Aorta (tissue), 5 donors: ENCODE measurements around the gene CHRNE. TPM values are rescaled to one million over a fixed set of nuclear protein-coding genes. Genes with fewer than 3 reads are reported as not detected.
"Not testable (repeated sequence)": the region's sequence is repeated elsewhere in the genome, so short reads cannot be mapped to it uniquely, and the experiment has no call there.

ENCODE experiments used
- ATAC-seq: fragments of 200-7000 bp; cut with Tn5 transposase; one replicate; pipeline ENCODE4 v1.9.1; 2022; ENCODE audit warnings: moderate library complexity; ENCODE audit not compliant: low FRiP score
- DNase-seq, 2 donors: peaks; one replicate each; pipeline ENCODE4 v3.0.0-alpha.2; 2020
- H3K27ac ChIP-seq, 2 donors: one replicate each; pipeline ENCODE4 v1.5.1; 2013; ENCODE audit warnings: low read length in 2 of 2, mild to moderate bottlenecking in 2 of 2, moderate library complexity in 2 of 2, control low read depth in 1 of 2, inconsistent platforms in 1 of 2, low read depth in 1 of 2
- H3K27me3 ChIP-seq, 2 donors: one replicate each; pipeline ENCODE4 v1.6.1; 2013; ENCODE audit warnings: control low read depth in 1 of 2, low read length in 1 of 2, mild to moderate bottlenecking in 1 of 2, moderate library complexity in 1 of 2; ENCODE audit not compliant: insufficient read depth in 2 of 2, control insufficient read depth in 1 of 2
- H3K36me3 ChIP-seq, 2 donors: one replicate each; pipeline ENCODE4 v1.6.1; 2013; ENCODE audit warnings: control low read depth in 1 of 2, low read length in 1 of 2, mild to moderate bottlenecking in 1 of 2; ENCODE audit not compliant: insufficient read depth in 2 of 2, control insufficient read depth in 1 of 2
- H3K4me1 ChIP-seq, 2 donors: one replicate each; pipeline ENCODE4 v1.6.1; 2013; ENCODE audit warnings: low read length in 2 of 2, control low read depth in 1 of 2, mild to moderate bottlenecking in 1 of 2, moderate library complexity in 1 of 2; ENCODE audit not compliant: insufficient read depth in 2 of 2, control insufficient read depth in 1 of 2
- H3K4me3 ChIP-seq, 2 donors: one replicate each; pipeline ENCODE4 v1.5.1; 2013; ENCODE audit warnings: low read length in 2 of 2, control low read depth in 1 of 2, mild to moderate bottlenecking in 1 of 2
- H3K9me3 ChIP-seq: one replicate; pipeline ENCODE4 v1.6.1; 2013; ENCODE audit warnings: mild to moderate bottlenecking, low read length; ENCODE audit not compliant: control insufficient read depth
- WGBS, 2 donors: extraction: QIAGEN DNeasy Blood & Tissue Kit; methylation state at CpG; one replicate each; pipeline ENCODE4 v1.1.7; 2013; 5-methylcytosine and 5-hydroxymethylcytosine counted together
- intact Hi-C, 2 donors: fragments of 100-400 bp; cut with DNase I; formaldehyde crosslinking; loops; one replicate each; pipeline versions ENCODE4 v1.14.2 to v1.15.0; 2022
- polyA plus RNA-seq, 2 donors: library from polyadenylated mRNA; stranded (reverse); fragments of 200-250 nt; gene quantifications; one replicate each; pipeline ENCODE4 v1.2.3, GENCODE V29; 2013
- total RNA-seq, 2 donors: library from RNA; stranded (reverse); fragmentation: NEBNext Ultra II Directional; extraction: Animal tissue kit (Norgen Biotek cat#: 25700); gene quantifications; one replicate each; pipeline ENCODE4 v1.2.1, GENCODE V29; 2021
- donor health status: healthy with polysubstance abuse.
- donor health status: Bipolar disorder and iron deficiency.
- donor health status: DM: no; HTN: no; CAD: no.
- donor health status: DM: no; HTN: no; CAD: no.
- donor health status: DM: yes; HTN: yes; CAD: no.

The CHRNE gene
- total and polyA plus RNA-seq, 4 donors = 0.61 to 1.6 (median 0.84) TPM; not detected in 1

DNA sequence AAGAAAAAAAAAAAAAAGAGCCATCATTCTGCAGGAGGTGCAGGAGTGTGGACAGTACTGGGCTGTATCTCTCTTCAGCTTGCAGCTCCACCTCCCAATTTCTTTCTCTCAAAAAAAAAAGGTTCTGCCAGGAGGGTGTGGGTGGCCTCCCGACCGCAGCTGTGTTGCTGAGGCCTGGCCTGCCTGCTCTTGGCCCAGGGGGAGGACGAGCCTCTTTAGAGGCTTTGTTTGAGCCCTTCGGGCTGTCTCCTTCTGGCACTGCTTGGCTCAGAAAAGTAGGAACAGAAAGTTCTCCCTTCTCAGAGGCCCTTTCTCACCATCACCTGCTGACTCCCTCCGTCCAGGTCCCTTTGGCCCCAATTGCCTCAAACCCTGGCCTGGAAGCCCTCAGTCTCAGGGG, 25.8 kb downstream of the CHRNE start:
- no peaks in the 10 kb centered on the region for H3K36me3 ChIP-seq
- no peaks in the 10 kb centered on the region for H3K27me3 ChIP-seq
- ATAC-seq (no peak), DNase-seq (no peak)
- no peaks in the 10 kb centered on the region for H3K4me1 ChIP-seq
- no peak overlapping the region for H3K27ac ChIP-seq
- H3K9me3 ChIP-seq = no peaks in the 10 kb centered on the region
- H3K4me3 ChIP-seq = no peak overlapping the region
- intact Hi-C loops = no loop called here
- WGBS, 2 donors = 83 to 87% methylated on average over 5 of the region's 5 CpGs

DNA sequence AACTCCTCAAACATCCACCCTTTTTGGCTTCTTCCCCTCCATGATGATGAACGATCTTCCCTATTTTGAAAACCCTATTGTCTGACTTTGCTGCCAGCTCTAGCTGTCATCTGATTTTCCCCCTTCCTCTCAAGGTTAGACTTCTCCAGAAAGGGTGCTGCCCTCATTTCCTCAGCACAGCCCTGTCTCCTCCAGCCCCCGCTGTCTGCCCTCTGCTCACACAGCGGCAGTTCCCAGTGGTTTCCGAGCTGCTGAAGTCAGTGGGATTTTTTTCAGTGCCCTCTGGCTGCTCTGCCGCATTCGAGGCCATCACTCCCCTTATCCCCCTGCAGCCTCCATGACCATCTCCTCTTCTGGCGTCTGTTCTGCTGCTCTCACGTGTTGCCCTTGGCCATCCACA, 30.1 kb downstream of the CHRNE start:
- Histone ChIP-seq H3K4me1 (no peaks in the 10 kb centered on the region), H3K4me3 (no peak overlapping the region), H3K27me3 (no peaks in the 10 kb centered on the region), H3K9me3 (no peaks in the 10 kb centered on the region), H3K27ac (no peak overlapping the region), H3K36me3 (no peaks in the 10 kb centered on the region)
- ATAC-seq (no peak), DNase-seq (peak in 1 of 2 donors; percentile 77)
- intact Hi-C loops = no loop called here
- whole genome bisulfite sequencing, 2 donors = 62 to 72% methylated on average over 8 of the region's 8 CpGs

DNA sequence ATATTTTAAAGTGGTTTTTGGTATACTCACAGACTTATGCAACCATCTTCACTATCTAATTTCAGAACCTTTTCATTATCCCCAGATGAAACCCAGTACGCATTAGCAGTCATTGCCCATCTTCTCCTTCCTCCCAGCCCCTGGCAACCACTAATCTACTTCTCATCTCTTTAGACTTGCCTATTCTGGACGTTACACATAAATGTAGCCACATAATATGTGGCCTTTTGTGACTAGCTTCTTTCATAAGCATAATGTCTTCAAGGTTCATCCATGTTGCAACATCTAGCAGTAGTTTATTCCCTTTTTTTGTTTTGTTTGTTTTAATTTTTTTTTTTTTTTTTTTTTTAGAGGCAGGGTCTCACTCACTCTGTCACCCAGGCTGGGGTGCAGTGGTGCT, 32.0 kb downstream of the CHRNE start:
- Histone ChIP-seq H3K27me3 (no peaks in the 10 kb centered on the region), H3K27ac (no peak overlapping the region), H3K36me3 (no peaks in the 10 kb centered on the region), H3K9me3 (no peaks in the 10 kb centered on the region), H3K4me3 (no peak overlapping the region), H3K4me1 (no peaks in the 10 kb centered on the region)
- WGBS, 2 donors = 81 to 84% methylated on average over 2 of the region's 2 CpGs
- ATAC-seq (no peak), DNase-seq (no peak)
- intact Hi-C loops = no loop called here

GRCh38 chr17:4869058-4869998, 33.6 kb downstream of the CHRNE start:
- H3K27ac ChIP-seq, ATAC-seq, H3K36me3 ChIP-seq, H3K27me3 ChIP-seq, H3K4me1 ChIP-seq, DNase-seq, intact Hi-C loops, H3K4me3 ChIP-seq, H3K9me3 ChIP-seq: not testable (repeated sequence)
- 96 to 98% methylated on average over 22 of the region's 22 CpGs for WGBS, 2 donors

- H3K36me3 ChIP-seq, ATAC-seq, H3K9me3 ChIP-seq, H3K4me1 ChIP-seq, DNase-seq, H3K27ac ChIP-seq, H3K4me3 ChIP-seq, H3K27me3 ChIP-seq, intact Hi-C loops: not testable (repeated sequence)
- WGBS, 2 donors = 79 to 84% methylated on average over 5 of the region's 5 CpGs
Measured at GRCh38 chr17:4867535-4867934, 35.4 kb downstream of the CHRNE start.

GRCh38 chr17:4863321-4863720, 39.6 kb downstream of the CHRNE start:
- no peaks in the 10 kb centered on the region for H3K9me3 ChIP-seq
- no peak overlapping the region for H3K27ac ChIP-seq
- 86 to 92% methylated on average over 1 of the region's 1 CpG for WGBS, 2 donors
- ATAC-seq (no peak), DNase-seq (no peak)
- intact Hi-C loops = no loop called here
- H3K36me3 ChIP-seq = no peaks in the 10 kb centered on the region
- no peak overlapping the region for H3K4me3 ChIP-seq
- no peaks in the 10 kb centered on the region for H3K27me3 ChIP-seq
- no peaks in the 10 kb centered on the region for H3K4me1 ChIP-seq

DNA sequence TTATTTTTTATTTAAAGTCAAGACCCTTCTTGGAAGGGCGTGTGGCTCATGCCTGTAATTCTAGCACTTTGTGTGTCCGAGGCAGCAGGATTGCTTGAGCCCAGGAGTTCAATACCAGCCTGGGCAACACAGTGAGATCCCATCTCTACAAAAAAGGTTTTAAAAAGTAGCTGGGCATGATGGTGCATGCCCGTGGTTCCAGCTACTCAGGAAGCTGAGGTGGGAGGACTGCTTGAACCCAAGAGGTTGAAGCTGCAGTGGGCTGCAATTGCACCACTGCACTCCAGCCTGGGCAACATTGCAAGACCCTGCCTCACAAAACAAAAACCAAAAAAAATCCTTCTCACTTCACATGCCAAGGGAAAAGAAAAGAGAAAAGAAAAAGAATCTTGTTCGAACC, 40.2 kb downstream of the CHRNE start:
- intact Hi-C loops = no loop called here
- H3K27ac ChIP-seq = no peak overlapping the region
- no peaks in the 10 kb centered on the region for H3K4me1 ChIP-seq
- H3K36me3 ChIP-seq = no peaks in the 10 kb centered on the region
- no peaks in the 10 kb centered on the region for H3K27me3 ChIP-seq
- no peaks in the 10 kb centered on the region for H3K9me3 ChIP-seq
- H3K4me3 ChIP-seq = no peak overlapping the region
- no peak for DNase-seq
- 92 to 96% methylated on average over 4 of the region's 4 CpGs for WGBS, 2 donors
- no peak for ATAC-seq

DNA sequence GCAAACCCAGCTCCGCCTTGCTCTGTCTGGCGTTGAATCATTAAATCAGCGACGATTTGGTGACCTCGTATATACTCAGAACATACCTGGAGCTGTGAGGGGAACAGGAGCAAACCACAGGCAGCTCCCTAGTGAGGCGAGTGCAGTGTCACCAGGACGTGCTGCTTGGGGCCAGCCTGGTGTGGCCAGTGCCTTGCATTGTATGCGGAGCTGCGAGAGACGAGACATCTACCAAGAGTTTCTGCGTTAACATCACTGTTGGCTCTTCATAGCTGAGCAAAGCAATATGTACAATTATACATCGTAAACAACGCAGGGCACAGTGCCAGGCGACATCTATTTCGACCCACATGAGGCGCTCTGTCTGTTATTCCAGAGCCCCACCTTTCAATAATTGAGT, 41.8 kb downstream of the CHRNE start:
- no peak for ATAC-seq
- no peaks in the 10 kb centered on the region for H3K9me3 ChIP-seq
- intact Hi-C loops = no loop called here
- H3K4me3 ChIP-seq = no peak overlapping the region
- no peaks in the 10 kb centered on the region for H3K36me3 ChIP-seq
- no peak overlapping the region for H3K27ac ChIP-seq
- DNase-seq = no peak
- no peaks in the 10 kb centered on the region for H3K27me3 ChIP-seq
- WGBS, 2 donors = 94 to 96% methylated on average over 16 of the region's 16 CpGs
- no peaks in the 10 kb centered on the region for H3K4me1 ChIP-seq

- no peaks in the 10 kb centered on the region for H3K36me3 ChIP-seq
- DNase-seq (no peak), ATAC-seq (no peak)
- no peak overlapping the region for H3K4me3 ChIP-seq
- H3K9me3 ChIP-seq = no peaks in the 10 kb centered on the region
- no peaks in the 10 kb centered on the region for H3K4me1 ChIP-seq
- H3K27me3 ChIP-seq = no peaks in the 10 kb centered on the region
- intact Hi-C loops = no loop called here
- WGBS, 2 donors = 91 to 92% methylated on average over 9 of the region's 9 CpGs
- no peak overlapping the region for H3K27ac ChIP-seq
Measured at GRCh38 chr17:4860651-4861050, 42.2 kb downstream of the CHRNE start.
